MM.1S (cell line): ENCODE measurements around the gene GLRX3.

Source experiments
- CTCF ChIP-seq: fragments of 300-600 bp; sonication (generic); IDR thresholded peaks from 2 replicates; pipeline ENCODE4 v1.5.1; 2016; ENCODE audit warnings: antibody characterized with exemption, low read length, mixed read lengths
- EZH2 ChIP-seq: fragments of 300-600 bp; sonication (generic); optimal IDR thresholded peaks from 2 replicates; pipeline ENCODE3; 2017; ENCODE audit warnings: low read depth, mild to moderate bottlenecking, antibody characterized with exemption, low read length, mixed read lengths
- EZH2phosphoT487 ChIP-seq: fragments of 300-600 bp; sonication (generic); IDR thresholded peaks from 2 replicates; pipeline ENCODE4 v1.6.1; 2018; ENCODE audit warnings: antibody characterized with exemption, low read length

DNA sequence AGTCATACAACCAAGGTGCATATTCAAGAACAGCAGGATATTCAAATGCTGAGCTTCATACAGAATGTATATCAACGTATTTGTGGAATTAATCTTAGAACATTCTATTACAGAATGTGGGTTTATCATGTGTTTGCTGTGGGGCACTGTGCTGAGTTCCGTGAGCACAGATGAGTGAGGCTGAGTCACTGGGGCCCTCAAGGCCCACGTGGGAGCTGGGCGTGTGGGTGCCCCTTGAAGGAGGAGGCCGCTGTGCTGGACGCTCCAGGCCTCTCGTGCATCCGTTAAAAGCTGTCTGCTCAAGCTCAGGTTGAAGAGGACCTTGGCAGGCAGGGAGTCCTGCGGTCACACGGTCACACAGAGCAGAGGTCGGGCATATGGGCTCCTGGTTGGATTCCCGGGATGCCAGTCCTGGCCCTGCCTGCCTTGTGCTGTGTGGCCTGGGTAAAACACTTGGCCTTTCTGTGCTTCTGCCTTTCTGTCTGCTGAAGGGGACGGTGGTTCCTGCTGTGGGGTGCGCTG lies 70.1 kb downstream of the GLRX3 start:
- no peak for TF ChIP-seq CTCF
- no peak for TF ChIP-seq EZH2
- TF ChIP-seq EZH2phosphoT487: no peak
